ENCODE data around the gene ADD1.

DNA sequence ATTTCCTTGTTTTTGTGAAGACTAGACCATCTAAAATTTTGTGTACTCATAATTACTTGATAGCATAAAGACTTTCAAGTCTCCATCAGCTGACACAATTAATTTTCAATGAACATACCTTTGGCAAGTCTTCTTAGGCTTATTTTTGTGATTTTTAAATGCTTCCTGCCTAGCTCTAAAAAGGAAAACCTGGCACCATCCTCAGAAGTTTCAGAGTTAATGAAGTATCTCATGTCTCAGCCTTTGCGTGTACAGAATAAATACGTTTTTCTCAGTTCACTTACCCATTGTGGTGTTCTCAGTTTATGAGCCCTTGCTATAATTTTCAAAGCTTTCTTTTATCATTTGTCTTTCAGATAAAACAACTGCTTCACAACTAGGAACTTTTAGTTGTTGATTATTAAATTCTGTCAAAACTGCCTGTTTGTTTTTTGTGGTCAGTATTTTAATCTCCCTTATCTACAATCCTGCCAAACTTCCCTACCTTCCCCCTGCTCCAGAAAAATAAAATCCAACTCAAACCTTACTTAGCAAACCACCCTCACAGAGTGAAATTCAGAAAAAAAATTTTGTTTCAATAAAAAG lies 21.6 kb downstream of the ADD1 start:
- TF ChIP-seq EZH2 (IDR thresholded peaks at IDR 0.05; ENCODE audit: insufficient read depth, poor library complexity, severe bottlenecking) (no peak), EZH2phosphoT487 (IDR thresholded peaks at IDR 0.05; ENCODE audit: insufficient read depth, low read depth) (no peak)

All from GM23248 (cell line).